Measurements from ENCODE around the gene RNF133.

The RNF133 gene

GRCh38 chr7:122727759-122728158 lies 28.8 kb upstream of the RNF133 start:
- TF ChIP-seq NFIC (IDR thresholded peaks at IDR 0.05), result no peak
- no peak for TF ChIP-seq CEBPB (IDR thresholded peaks at IDR 0.05)
- no peak for TF ChIP-seq CREB1 (IDR thresholded peaks at IDR 0.05; ENCODE audit: low read depth)
- TF ChIP-seq TCF12 (IDR thresholded peaks at IDR 0.05; ENCODE audit: low read depth), result no peak
- no peak for TF ChIP-seq TEAD4 (IDR thresholded peaks at IDR 0.05)
- TF ChIP-seq EP300 (IDR thresholded peaks at IDR 0.05; ENCODE audit: borderline replicate concordance), result no peak
- TF ChIP-seq USF1 (IDR thresholded peaks at IDR 0.05), result no peak
- TF ChIP-seq TAF1 (IDR thresholded peaks at IDR 0.05; ENCODE audit: low read depth), result no peak
- TF ChIP-seq, protein P1, sequence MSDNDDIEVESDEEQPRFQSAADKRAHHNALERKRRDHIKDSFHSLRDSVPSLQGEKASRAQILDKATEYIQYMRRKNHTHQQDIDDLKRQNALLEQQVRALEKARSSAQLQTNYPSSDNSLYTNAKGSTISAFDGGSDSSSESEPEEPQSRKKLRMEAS (IDR thresholded peaks at IDR 0.05), result no peak
- TF ChIP-seq FOXM1 (IDR thresholded peaks at IDR 0.05; ENCODE audit: borderline replicate concordance, low read depth), result no peak
- TF ChIP-seq RAD21 (IDR thresholded peaks at IDR 0.05; ENCODE audit: low read depth), result no peak
- TF ChIP-seq, protein P2, sequence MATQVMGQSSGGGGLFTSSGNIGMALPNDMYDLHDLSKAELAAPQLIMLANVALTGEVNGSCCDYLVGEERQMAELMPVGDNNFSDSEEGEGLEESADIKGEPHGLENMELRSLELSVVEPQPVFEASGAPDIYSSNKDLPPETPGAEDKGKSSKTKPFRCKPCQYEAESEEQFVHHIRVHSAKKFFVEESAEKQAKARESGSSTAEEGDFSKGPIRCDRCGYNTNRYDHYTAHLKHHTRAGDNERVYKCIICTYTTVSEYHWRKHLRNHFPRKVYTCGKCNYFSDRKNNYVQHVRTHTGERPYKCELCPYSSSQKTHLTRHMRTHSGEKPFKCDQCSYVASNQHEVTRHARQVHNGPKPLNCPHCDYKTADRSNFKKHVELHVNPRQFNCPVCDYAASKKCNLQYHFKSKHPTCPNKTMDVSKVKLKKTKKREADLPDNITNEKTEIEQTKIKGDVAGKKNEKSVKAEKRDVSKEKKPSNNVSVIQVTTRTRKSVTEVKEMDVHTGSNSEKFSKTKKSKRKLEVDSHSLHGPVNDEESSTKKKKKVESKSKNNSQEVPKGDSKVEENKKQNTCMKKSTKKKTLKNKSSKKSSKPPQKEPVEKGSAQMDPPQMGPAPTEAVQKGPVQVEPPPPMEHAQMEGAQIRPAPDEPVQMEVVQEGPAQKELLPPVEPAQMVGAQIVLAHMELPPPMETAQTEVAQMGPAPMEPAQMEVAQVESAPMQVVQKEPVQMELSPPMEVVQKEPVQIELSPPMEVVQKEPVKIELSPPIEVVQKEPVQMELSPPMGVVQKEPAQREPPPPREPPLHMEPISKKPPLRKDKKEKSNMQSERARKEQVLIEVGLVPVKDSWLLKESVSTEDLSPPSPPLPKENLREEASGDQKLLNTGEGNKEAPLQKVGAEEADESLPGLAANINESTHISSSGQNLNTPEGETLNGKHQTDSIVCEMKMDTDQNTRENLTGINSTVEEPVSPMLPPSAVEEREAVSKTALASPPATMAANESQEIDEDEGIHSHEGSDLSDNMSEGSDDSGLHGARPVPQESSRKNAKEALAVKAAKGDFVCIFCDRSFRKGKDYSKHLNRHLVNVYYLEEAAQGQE (IDR thresholded peaks at IDR 0.05; ENCODE audit: low read depth), result no peak
- no peak for TF ChIP-seq EGR1 (IDR thresholded peaks at IDR 0.05)
- no peak for TF ChIP-seq YY1 (IDR thresholded peaks at IDR 0.05; ENCODE audit: low read depth)
- no peak for TF ChIP-seq ZBTB7A (IDR thresholded peaks at IDR 0.05; ENCODE audit: low read depth)

DNA sequence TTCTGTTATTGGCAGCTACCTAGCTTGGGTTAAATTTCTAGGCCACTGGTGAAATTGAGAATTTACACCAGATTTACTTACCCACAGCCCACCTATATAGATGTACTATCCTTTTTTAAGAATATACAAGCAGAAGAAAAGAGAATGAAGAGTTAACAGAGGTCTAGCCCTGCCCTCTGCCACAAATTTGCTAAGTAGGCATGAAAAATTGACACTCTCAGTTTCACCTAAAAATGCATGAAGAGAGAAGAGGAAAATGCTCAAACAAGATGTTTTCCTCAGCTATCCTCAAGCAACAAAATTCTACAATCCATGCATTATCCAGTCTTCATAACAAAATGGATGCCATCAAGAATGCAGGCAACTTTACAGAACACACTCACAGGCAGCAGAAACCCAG lies 28.4 kb upstream of the RNF133 start:
- no peak for TF ChIP-seq CREB1 (IDR thresholded peaks at IDR 0.05; ENCODE audit: low read depth)
- TF ChIP-seq, protein P1 (IDR thresholded peaks at IDR 0.05), result no peak
- no peak for TF ChIP-seq EGR1 (IDR thresholded peaks at IDR 0.05)
- TF ChIP-seq ZBTB7A (IDR thresholded peaks at IDR 0.05; ENCODE audit: low read depth), result no peak
- no peak for TF ChIP-seq TEAD4 (IDR thresholded peaks at IDR 0.05)
- no peak for TF ChIP-seq USF1 (IDR thresholded peaks at IDR 0.05)
- TF ChIP-seq YY1 (IDR thresholded peaks at IDR 0.05; ENCODE audit: low read depth), result no peak
- no peak for TF ChIP-seq EP300 (IDR thresholded peaks at IDR 0.05; ENCODE audit: borderline replicate concordance)
- no peak for TF ChIP-seq RAD21 (IDR thresholded peaks at IDR 0.05; ENCODE audit: low read depth)
- TF ChIP-seq, protein P2 (IDR thresholded peaks at IDR 0.05; ENCODE audit: low read depth), result no peak
- no peak for TF ChIP-seq NFIC (IDR thresholded peaks at IDR 0.05)
- TF ChIP-seq FOXM1 (IDR thresholded peaks at IDR 0.05; ENCODE audit: borderline replicate concordance, low read depth), result no peak
- TF ChIP-seq TAF1 (IDR thresholded peaks at IDR 0.05; ENCODE audit: low read depth), result no peak
- TF ChIP-seq CEBPB (IDR thresholded peaks at IDR 0.05), result no peak
- TF ChIP-seq TCF12 (IDR thresholded peaks at IDR 0.05; ENCODE audit: low read depth), result no peak

- TF ChIP-seq NFIC (IDR thresholded peaks at IDR 0.05), result no peak
- no peak for TF ChIP-seq YY1 (IDR thresholded peaks at IDR 0.05; ENCODE audit: low read depth)
- no peak for TF ChIP-seq CREB1 (IDR thresholded peaks at IDR 0.05; ENCODE audit: low read depth)
- no peak for TF ChIP-seq TEAD4 (IDR thresholded peaks at IDR 0.05)
- TF ChIP-seq TCF12 (IDR thresholded peaks at IDR 0.05; ENCODE audit: low read depth), result no peak
- no peak for TF ChIP-seq FOXM1 (IDR thresholded peaks at IDR 0.05; ENCODE audit: borderline replicate concordance, low read depth)
- no peak for TF ChIP-seq EP300 (IDR thresholded peaks at IDR 0.05; ENCODE audit: borderline replicate concordance)
- TF ChIP-seq TAF1 (IDR thresholded peaks at IDR 0.05; ENCODE audit: low read depth), result no peak
- no peak for TF ChIP-seq EGR1 (IDR thresholded peaks at IDR 0.05)
- no peak for TF ChIP-seq CEBPB (IDR thresholded peaks at IDR 0.05)
- TF ChIP-seq, protein P2 (IDR thresholded peaks at IDR 0.05; ENCODE audit: low read depth), result no peak
- no peak for TF ChIP-seq ZBTB7A (IDR thresholded peaks at IDR 0.05; ENCODE audit: low read depth)
These were observed 28.0 kb upstream of the RNF133 start for GRCh38 chr7:122726881-122727280.

GRCh38 chr7:122724366-122724765 lies 25.4 kb upstream of the RNF133 start:
- TF ChIP-seq FOXM1 (IDR thresholded peaks at IDR 0.05; ENCODE audit: borderline replicate concordance, low read depth) (no peak), ZBTB7A (IDR thresholded peaks at IDR 0.05; ENCODE audit: low read depth) (no peak), YY1 (IDR thresholded peaks at IDR 0.05; ENCODE audit: low read depth) (no peak), EP300 (IDR thresholded peaks at IDR 0.05; ENCODE audit: borderline replicate concordance) (no peak), TCF12 (IDR thresholded peaks at IDR 0.05; ENCODE audit: low read depth) (no peak), NFIC (IDR thresholded peaks at IDR 0.05) (no peak), TAF1 (IDR thresholded peaks at IDR 0.05; ENCODE audit: low read depth) (no peak)
- TF ChIP-seq, protein P2 (IDR thresholded peaks at IDR 0.05; ENCODE audit: low read depth), result no peak

All from Ishikawa (cell line).